GM23338 (cell line): ENCODE measurements around the gene RNF223. TPM values are rescaled to one million over a fixed set of nuclear protein-coding genes. Genes with fewer than 3 reads are reported as not detected.

ENCODE experiments used
- ATAC-seq: fragments of 200-7000 bp; cut with Tn5 transposase; 3 replicates; pipeline ENCODE4 v1.9.1; 2020
- DNase-seq: peaks from one replicate; pipeline ENCODE4 v3.0.0-alpha.2; 2015; ENCODE audit warnings: low spot score
- H2AFZ ChIP-seq: fragments of 200-600 bp; sonication (generic); 2 replicates; pipeline ENCODE4 v1.8.0; 2016; ENCODE audit warnings: antibody characterized with exemption, mild to moderate bottlenecking, moderate library complexity
- H3F3A ChIP-seq: fragments of 200-600 bp; sonication (generic); replicated peaks from 2 replicates; pipeline ENCODE4 v1.8.0; 2017; ENCODE audit warnings: antibody characterized with exemption, mixed run types, low read depth
- H3K27ac ChIP-seq: fragments of 200-600 bp; sonication (generic); 2 replicates; pipeline ENCODE4 v1.6.1; 2016; ENCODE audit warnings: low read depth
- H3K27me3 ChIP-seq: fragments of 200-600 bp; sonication (generic); 2 replicates; pipeline ENCODE4 v1.8.0; 2016; ENCODE audit warnings: mild to moderate bottlenecking, mixed run types, moderate library complexity; ENCODE audit not compliant: insufficient read depth
- H3K36me3 ChIP-seq: fragments of 200-600 bp; sonication (generic); 2 replicates; pipeline ENCODE4 v1.8.0; 2016; ENCODE audit warnings: mild to moderate bottlenecking; ENCODE audit not compliant: insufficient read depth
- H3K4me1 ChIP-seq: fragments of 200-600 bp; sonication (generic); 2 replicates; pipeline ENCODE4 v1.8.0; 2016; ENCODE audit warnings: mild to moderate bottlenecking, moderate library complexity; ENCODE audit not compliant: insufficient read depth
- H3K4me2 ChIP-seq: fragments of 200-600 bp; sonication (generic); 2 replicates; pipeline ENCODE4 v1.7.1; 2017; ENCODE audit warnings: mixed run types
- H3K4me3 ChIP-seq: fragments of 200-600 bp; sonication (generic); 2 replicates; pipeline ENCODE4 v1.6.1; 2016; ENCODE audit warnings: mixed run types
- H3K79me2 ChIP-seq: fragments of 200-600 bp; sonication (generic); replicated peaks from 2 replicates; pipeline ENCODE4 v1.8.0; 2017; ENCODE audit warnings: mild to moderate bottlenecking; ENCODE audit not compliant: insufficient read depth
- H3K9me2 ChIP-seq: fragments of 200-600 bp; sonication (generic); 2 replicates; pipeline ENCODE4 v1.8.0; 2017; ENCODE audit not compliant: insufficient read depth
- H4K20me1 ChIP-seq: fragments of 200-600 bp; sonication (generic); replicated peaks from 2 replicates; pipeline ENCODE4 v1.8.0; 2017; ENCODE audit warnings: mild to moderate bottlenecking; ENCODE audit not compliant: insufficient read depth
- H3K27ac Mint-ChIP-seq: 2 replicates; pipeline ENCODE4 v1.8.0; 2020; ENCODE audit warnings: inconsistent platforms, mild to moderate bottlenecking, moderate library complexity, mixed read lengths
- H3K27me3 Mint-ChIP-seq: 3 replicates; pipeline ENCODE4 v1.8.0; 2022; ENCODE audit warnings: low read depth, mild to moderate bottlenecking, moderate library complexity, mixed read lengths, inconsistent platforms; ENCODE audit not compliant: insufficient read depth, poor library complexity
- H3K36me3 Mint-ChIP-seq: 3 replicates; pipeline ENCODE4 v1.8.0; 2021; ENCODE audit warnings: low read depth, mild to moderate bottlenecking, inconsistent platforms, moderate library complexity, mixed read lengths
- H3K4me1 Mint-ChIP-seq: 3 replicates; pipeline ENCODE4 v1.8.0; 2020; ENCODE audit warnings: mild to moderate bottlenecking, inconsistent platforms, mixed read lengths
- H3K4me3 Mint-ChIP-seq: 3 replicates; pipeline ENCODE4 v1.8.0; 2021; ENCODE audit warnings: moderate library complexity, mild to moderate bottlenecking, inconsistent platforms, mixed read lengths
- H3K9me3 Mint-ChIP-seq: 3 replicates; pipeline ENCODE4 v1.8.0; 2020; ENCODE audit warnings: moderate library complexity, mild to moderate bottlenecking, inconsistent platforms, mixed read lengths
- JUNB ChIP-seq: IDR thresholded peaks from one replicate; pipeline ENCODE4 v1.6.1; 2016; ENCODE audit warnings: antibody characterized with exemption; ENCODE audit not compliant: unreplicated experiment
- STAT1 ChIP-seq: IDR thresholded peaks from one replicate; pipeline ENCODE4 v1.6.1; 2016; ENCODE audit warnings: antibody characterized with exemption; ENCODE audit not compliant: unreplicated experiment
- ZNF114 ChIP-seq: fragments of 250-450 bp; sonication (Bioruptor Pico); IDR thresholded peaks from 2 replicates; pipeline ENCODE4 v1.5.0; 2020; ENCODE audit warnings: mild to moderate bottlenecking, moderate library complexity
- ZNF331 ChIP-seq: fragments of 250-450 bp; sonication (Bioruptor Pico); IDR thresholded peaks from 2 replicates; pipeline ENCODE4 v1.5.0; 2020; ENCODE audit warnings: low read depth, mild to moderate bottlenecking, moderate library complexity
- polyA plus RNA-seq: library from polyadenylated mRNA; unstranded; fragments of >200 nt; fragmentation: Nextera tagmentation; extraction: Ambion mirVana; gene quantifications from 2 replicates; pipeline ENCODE4 v1.2.1, GENCODE V29; 2016
- total RNA-seq: library from RNA; depleted of rRNA; stranded (reverse); fragments of >200 nt; shearing (Covaris generic); gene quantifications from 2 replicates; pipeline ENCODE4 v1.2.3, GENCODE V29; 2014
- TF ChIP-seq, protein P1 (sequence below): fragments of 250-450 bp; sonication (Bioruptor Pico); IDR thresholded peaks from 2 replicates; pipeline ENCODE4 v1.5.0; 2020; ENCODE audit warnings: mild to moderate bottlenecking, moderate library complexity
- TF ChIP-seq, protein P2 (sequence below): IDR thresholded peaks from 2 replicates; pipeline ENCODE4 v1.6.1; 2016; ENCODE audit warnings: antibody characterized with exemption

RNF223 gene
- total and polyA plus RNA-seq, 2 experiments from 2014 or later, result not detected

DNA sequence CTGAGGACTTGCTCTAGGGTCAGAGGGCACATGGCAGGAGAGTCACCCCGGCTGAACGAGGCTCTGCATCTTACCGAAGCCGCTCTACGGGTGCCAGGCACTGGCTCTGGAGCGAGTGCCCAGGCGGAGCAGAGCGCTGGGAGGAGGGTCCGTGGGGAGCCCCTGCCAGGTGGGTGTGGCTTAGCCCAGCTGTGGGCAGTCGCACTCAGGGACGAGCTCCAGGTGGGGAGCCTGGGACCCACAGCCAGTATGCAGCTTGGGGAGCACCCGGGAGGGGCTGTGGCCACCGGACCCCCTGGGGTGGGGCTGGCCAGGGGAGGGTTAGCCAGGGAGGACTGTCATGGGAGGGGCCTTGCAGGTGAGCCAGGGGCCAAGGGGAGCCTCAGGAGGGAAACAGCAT, 50.4 kb downstream of the RNF223 start (continued):
- TF ChIP-seq, protein P1, sequence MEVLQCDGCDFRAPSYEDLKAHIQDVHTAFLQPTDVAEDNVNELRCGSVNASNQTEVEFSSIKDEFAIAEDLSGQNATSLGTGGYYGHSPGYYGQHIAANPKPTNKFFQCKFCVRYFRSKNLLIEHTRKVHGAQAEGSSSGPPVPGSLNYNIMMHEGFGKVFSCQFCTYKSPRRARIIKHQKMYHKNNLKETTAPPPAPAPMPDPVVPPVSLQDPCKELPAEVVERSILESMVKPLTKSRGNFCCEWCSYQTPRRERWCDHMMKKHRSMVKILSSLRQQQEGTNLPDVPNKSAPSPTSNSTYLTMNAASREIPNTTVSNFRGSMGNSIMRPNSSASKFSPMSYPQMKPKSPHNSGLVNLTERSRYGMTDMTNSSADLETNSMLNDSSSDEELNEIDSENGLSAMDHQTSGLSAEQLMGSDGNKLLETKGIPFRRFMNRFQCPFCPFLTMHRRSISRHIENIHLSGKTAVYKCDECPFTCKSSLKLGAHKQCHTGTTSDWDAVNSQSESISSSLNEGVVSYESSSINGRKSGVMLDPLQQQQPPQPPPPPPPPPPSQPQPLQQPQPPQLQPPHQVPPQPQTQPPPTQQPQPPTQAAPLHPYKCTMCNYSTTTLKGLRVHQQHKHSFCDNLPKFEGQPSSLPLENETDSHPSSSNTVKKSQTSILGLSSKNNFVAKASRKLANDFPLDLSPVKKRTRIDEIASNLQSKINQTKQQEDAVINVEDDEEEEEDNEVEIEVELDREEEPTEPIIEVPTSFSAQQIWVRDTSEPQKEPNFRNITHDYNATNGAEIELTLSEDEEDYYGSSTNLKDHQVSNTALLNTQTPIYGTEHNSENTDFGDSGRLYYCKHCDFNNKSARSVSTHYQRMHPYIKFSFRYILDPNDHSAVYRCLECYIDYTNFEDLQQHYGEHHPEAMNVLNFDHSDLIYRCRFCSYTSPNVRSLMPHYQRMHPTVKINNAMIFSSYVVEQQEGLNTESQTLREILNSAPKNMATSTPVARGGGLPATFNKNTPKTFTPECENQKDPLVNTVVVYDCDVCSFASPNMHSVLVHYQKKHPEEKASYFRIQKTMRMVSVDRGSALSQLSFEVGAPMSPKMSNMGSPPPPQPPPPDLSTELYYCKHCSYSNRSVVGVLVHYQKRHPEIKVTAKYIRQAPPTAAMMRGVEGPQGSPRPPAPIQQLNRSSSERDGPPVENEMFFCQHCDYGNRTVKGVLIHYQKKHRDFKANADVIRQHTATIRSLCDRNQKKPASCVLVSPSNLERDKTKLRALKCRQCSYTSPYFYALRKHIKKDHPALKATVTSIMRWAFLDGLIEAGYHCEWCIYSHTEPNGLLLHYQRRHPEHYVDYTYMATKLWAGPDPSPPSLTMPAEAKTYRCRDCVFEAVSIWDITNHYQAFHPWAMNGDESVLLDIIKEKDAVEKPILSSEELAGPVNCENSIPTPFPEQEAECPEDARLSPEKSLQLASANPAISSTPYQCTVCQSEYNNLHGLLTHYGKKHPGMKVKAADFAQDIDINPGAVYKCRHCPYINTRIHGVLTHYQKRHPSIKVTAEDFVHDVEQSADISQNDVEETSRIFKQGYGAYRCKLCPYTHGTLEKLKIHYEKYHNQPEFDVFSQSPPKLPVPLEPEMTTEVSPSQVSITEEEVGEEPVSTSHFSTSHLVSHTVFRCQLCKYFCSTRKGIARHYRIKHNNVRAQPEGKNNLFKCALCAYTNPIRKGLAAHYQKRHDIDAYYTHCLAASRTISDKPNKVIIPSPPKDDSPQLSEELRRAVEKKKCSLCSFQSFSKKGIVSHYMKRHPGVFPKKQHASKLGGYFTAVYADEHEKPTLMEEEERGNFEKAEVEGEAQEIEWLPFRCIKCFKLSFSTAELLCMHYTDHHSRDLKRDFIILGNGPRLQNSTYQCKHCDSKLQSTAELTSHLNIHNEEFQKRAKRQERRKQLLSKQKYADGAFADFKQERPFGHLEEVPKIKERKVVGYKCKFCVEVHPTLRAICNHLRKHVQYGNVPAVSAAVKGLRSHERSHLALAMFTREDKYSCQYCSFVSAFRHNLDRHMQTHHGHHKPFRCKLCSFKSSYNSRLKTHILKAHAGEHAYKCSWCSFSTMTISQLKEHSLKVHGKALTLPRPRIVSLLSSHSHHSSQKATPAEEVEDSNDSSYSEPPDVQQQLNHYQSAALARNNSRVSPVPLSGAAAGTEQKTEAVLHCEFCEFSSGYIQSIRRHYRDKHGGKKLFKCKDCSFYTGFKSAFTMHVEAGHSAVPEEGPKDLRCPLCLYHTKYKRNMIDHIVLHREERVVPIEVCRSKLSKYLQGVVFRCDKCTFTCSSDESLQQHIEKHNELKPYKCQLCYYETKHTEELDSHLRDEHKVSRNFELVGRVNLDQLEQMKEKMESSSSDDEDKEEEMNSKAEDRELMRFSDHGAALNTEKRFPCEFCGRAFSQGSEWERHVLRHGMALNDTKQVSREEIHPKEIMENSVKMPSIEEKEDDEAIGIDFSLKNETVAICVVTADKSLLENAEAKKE (CRISPR knock-in tag), result no peak

DNA sequence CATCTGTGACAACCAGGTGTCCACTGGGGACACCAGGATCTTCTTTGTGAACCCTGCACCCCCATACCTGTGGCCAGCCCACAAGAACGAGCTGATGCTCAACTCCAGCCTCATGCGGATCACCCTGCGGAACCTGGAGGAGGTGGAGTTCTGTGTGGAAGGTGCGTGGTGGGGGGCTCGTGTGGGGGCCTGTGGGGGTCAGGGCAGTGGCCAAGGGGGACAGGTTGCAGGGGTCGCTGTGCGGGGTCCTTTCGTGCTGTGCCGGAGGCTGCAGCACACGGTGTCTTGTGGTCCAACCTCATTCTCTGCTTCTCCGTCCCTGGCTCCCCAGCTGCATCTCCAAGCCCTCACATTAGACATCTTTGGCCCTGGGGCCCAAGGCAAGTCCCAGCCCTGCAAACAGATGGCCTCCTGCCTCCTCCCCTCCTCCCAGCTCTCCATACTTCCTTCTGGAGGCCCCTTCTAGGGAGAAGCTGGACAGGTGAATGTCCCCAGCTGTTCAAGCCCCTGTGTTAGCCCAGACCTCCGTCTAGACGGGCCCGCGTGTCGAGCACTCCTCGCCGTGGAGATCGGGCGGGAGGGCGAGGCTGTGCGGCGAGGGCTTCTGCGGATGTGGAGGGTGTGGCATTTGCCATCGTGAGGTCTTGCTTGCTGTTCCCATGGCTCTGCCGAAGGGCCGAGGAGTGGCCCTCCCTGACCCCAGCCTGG, 51.6 kb downstream of the RNF223 start:
- peaks cover 4% of the 10 kb centered on the region; the same call in 1 of the 2 replicates for H4K20me1 ChIP-seq
- peaks cover 20% of the 10 kb centered on the region for H3K36me3 Mint-ChIP-seq
- no peak overlapping the region for H3K4me3 ChIP-seq
- no peak overlapping the region for H3K27ac Mint-ChIP-seq
- no peak overlapping the region for H3K27ac ChIP-seq
- no peaks in the 10 kb centered on the region for H3F3A ChIP-seq
- ATAC-seq (no peak), DNase-seq (no peak)
- peaks cover 47% of the 10 kb centered on the region for H3K4me1 ChIP-seq
- H3K4me3 Mint-ChIP-seq, result no peak overlapping the region
- TF ChIP-seq, protein P2, sequence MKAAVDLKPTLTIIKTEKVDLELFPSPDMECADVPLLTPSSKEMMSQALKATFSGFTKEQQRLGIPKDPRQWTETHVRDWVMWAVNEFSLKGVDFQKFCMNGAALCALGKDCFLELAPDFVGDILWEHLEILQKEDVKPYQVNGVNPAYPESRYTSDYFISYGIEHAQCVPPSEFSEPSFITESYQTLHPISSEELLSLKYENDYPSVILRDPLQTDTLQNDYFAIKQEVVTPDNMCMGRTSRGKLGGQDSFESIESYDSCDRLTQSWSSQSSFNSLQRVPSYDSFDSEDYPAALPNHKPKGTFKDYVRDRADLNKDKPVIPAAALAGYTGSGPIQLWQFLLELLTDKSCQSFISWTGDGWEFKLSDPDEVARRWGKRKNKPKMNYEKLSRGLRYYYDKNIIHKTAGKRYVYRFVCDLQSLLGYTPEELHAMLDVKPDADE, result no peak
- no peak for TF ChIP-seq STAT1
- TF ChIP-seq, protein P1 (CRISPR knock-in tag), result no peak
- TF ChIP-seq ZNF114, result no peak
- TF ChIP-seq JUNB, result no peak
- TF ChIP-seq ZNF331 (CRISPR knock-in tag), result no peak
- H3K27me3 ChIP-seq, result no peaks in the 10 kb centered on the region; the same call in 1 of the 2 replicates
- H3K4me1 Mint-ChIP-seq, result peaks cover 34% of the 10 kb centered on the region
- H3K27me3 Mint-ChIP-seq, result peaks cover 23% of the 10 kb centered on the region
- no peak overlapping the region for H2AFZ ChIP-seq
- H3K4me2 ChIP-seq, result no peak overlapping the region; the same call in 1 of the 2 replicates
- H3K36me3 ChIP-seq, result no peaks in the 10 kb centered on the region
- H3K9me3 Mint-ChIP-seq, result no peaks in the 10 kb centered on the region
- 0 out of 2 replicates have a peak, but pooled peaks cover 5% of the 10 kb centered on the region for H3K79me2 ChIP-seq
- H3K9me2 ChIP-seq, result no peaks in the 10 kb centered on the region
